SK-N-MC (cell line): ENCODE data around the gene TBC1D24.

Experiments
- EZH2 ChIP-seq: fragments of 200-600 bp; sonication (generic); IDR thresholded peaks from one replicate; pipeline ENCODE4 v1.6.1; 2017; ENCODE audit warnings: antibody characterized with exemption
- FOXP2 ChIP-seq: optimal IDR thresholded peaks from 2 replicates; pipeline ENCODE3; 2011; ENCODE audit warnings: mild to moderate bottlenecking, moderate library complexity; ENCODE audit not compliant: insufficient read depth; ENCODE audit errors: extremely low read length, control extremely low read depth
- POLR2AphosphoS5 ChIP-seq: IDR thresholded peaks from 2 replicates; pipeline ENCODE4 v1.6.1; 2012; ENCODE audit warnings: mild to moderate bottlenecking, low read depth, low read length, borderline replicate concordance

DNA sequence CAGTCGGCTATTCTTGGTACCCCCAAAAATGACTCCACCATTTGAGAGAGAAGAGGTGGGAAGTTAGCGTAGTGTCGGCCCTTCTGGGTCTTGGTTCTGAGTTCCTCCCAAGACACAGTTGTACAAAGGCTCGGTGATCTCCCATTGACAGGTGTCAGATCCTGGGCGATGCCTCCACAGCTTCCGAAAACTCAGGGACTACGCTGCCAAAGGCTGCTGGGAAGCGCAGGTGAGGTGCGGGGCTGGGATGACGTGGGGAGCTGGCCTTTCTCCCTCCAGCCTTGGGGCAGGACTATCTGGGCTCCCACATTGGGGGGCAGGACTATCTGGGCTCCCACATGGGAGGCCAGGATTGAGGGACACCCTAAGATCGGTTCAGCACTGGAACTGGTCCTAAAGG lies 35.3 kb upstream of the TBC1D24 start:
- TF ChIP-seq EZH2 (no peak), POLR2AphosphoS5 (no peak), FOXP2 (no peak)
